GM12892 (cell line): Measurements from ENCODE around the gene BARHL1.

Source experiments
- POLR2A ChIP-seq: IDR thresholded peaks from 2 replicates; pipeline ENCODE4 v1.6.1; 2011; ENCODE audit warnings: low read depth, low read length, control low read depth
- POLR2AphosphoS5 ChIP-seq: IDR thresholded peaks from 2 replicates; pipeline ENCODE4 v1.6.1; 2011; ENCODE audit warnings: low read depth, low read length, control low read depth
- TAF1 ChIP-seq: IDR thresholded peaks from 2 replicates; pipeline ENCODE4 v1.6.1; 2011; ENCODE audit warnings: low read depth, mild to moderate bottlenecking, control low read depth, low read length, borderline replicate concordance

DNA sequence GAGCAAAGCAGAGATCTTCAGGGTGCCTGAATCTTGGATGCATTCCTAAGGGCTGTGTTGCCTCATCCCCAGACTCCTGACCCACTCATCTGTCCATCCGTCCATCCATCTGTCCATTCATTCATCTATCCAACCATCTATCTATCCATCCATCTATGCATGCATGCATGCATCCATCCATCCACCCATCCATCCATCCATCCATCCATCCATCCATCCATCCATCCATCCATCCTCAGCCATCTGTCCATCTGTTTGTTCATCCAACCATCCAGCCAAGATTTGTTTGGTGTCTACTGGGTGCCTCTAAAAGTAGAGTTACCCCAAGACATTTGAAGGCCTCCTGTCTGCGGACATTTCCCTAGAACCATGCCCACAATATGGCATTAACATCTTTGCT is 27.7 kb upstream of the BARHL1 start:
- TF ChIP-seq POLR2AphosphoS5: no peak
- no peak for TF ChIP-seq POLR2A
- TF ChIP-seq TAF1: no peak
